ENCODE measurements around the gene SCRN2.

The SCRN2 gene

DNA sequence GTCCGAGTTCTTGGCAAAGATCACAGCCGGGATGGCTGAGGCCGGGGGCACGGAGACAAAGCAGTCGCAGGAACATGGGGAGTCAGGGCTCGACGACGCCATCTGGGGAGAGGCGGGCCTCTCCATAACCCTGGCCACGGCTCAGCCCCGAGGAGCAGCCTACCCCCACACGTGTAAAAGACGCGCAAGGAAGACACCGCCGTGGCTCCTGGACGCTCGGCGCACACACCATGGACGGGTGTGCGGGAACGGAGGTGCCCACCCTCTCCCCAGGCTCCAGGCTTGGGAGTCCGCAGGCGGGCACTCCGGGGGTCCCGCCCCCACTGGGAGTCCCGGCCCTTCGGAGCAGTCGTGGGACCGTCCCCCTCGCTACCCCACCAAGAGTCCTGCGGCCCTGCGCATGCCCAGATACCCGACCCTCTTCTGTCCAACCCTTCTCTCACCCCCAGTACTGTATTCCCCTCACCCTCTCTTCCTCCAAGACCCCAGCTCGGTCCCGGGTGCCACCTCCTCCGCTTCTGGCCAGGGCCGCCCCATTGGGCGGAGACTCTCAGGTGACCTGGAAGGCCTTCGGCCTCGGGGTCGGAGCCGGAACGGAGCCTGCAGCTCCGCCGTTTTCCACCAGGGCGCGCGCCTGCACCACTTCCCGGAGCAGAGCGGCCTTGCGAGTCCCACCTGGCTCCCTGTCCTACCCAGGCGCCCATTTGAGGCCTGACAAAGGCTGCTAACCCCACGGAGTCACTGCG lies at the start of gene SCRN2:
TSS of gene SCRN2 (minus strand) at position 532 of the 746 bp plus-strand sequence. CDS start at position 102, 430 bp downstream.
- peaks cover 22% of the 10 kb centered on the region for H3K27me3 ChIP-seq
- peaks cover under 1% of the 10 kb centered on the region; the same call in 1 of the 2 replicates for H4K20me1 ChIP-seq
- peak within 1 kb of the TSS; percentile 79 for H3K27ac ChIP-seq
- peak within 1 kb of the TSS; percentile 84 for H3K9ac ChIP-seq
- H3K4me2 ChIP-seq: peak within 1 kb of the TSS; percentile 86
- no peaks in the 10 kb centered on the region for H3K9me3 ChIP-seq
- peaks cover 37% of the 10 kb centered on the region for H3K36me3 ChIP-seq
- no peak for TF ChIP-seq Cebpa-rat (IDR thresholded peaks at IDR 0.05)
- H3K4me3 ChIP-seq: peak within 1 kb of the TSS; percentile 83
- H3K4me1 ChIP-seq: peaks cover 62% of the 10 kb centered on the region

GRCh38 chr17:47889734-47890529 lies 48.9 kb upstream of the SCRN2 start:
- no peak for TF ChIP-seq Cebpa-rat (IDR thresholded peaks at IDR 0.05)
- Histone ChIP-seq H4K20me1 (no peaks in the 10 kb centered on the region), H3K4me3 (no peak overlapping the region)

DNA sequence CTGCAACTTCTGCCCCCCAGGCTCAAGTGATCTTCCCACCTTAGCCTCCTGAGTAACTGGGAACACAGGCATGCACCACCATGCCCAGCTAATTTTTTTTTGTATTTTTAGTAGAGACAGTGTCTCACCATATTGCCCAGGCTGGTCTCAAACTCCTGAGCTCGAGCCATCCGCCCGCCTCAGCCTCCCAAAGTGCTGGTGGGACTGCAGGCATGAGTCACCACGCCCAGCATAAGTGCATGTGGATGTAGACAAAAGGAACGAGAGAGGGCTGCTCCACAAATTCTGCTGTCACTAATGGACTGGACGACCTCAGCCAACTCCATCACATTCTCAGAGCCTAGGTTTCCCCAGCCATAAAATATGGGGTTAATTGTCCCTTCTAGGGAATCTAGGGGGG lies 47.2 kb upstream of the SCRN2 start:
- Histone ChIP-seq H4K20me1 (no peaks in the 10 kb centered on the region), H3K27me3 (no peaks in the 10 kb centered on the region), H3K9ac (no peak overlapping the region), H3K9me3 (no peaks in the 10 kb centered on the region), H3K36me3 (no peaks in the 10 kb centered on the region), H3K4me1 (peaks cover 29% of the 10 kb centered on the region), H3K27ac (no peak overlapping the region), H3K4me2 (no peak overlapping the region), H3K4me3 (no peak overlapping the region)
- no peak for TF ChIP-seq Cebpa-rat (IDR thresholded peaks at IDR 0.05)

More at GRCh38 chr17:47889734-47890529, 48.9 kb upstream of the SCRN2 start:
- H3K9ac ChIP-seq: no peak overlapping the region
- no peak overlapping the region for H3K27ac ChIP-seq
- no peaks in the 10 kb centered on the region for H3K27me3 ChIP-seq
- no peaks in the 10 kb centered on the region for H3K9me3 ChIP-seq
- H3K4me1 ChIP-seq: peaks cover 33% of the 10 kb centered on the region
- H3K4me2 ChIP-seq: no peak overlapping the region
- no peaks in the 10 kb centered on the region for H3K36me3 ChIP-seq

DNA sequence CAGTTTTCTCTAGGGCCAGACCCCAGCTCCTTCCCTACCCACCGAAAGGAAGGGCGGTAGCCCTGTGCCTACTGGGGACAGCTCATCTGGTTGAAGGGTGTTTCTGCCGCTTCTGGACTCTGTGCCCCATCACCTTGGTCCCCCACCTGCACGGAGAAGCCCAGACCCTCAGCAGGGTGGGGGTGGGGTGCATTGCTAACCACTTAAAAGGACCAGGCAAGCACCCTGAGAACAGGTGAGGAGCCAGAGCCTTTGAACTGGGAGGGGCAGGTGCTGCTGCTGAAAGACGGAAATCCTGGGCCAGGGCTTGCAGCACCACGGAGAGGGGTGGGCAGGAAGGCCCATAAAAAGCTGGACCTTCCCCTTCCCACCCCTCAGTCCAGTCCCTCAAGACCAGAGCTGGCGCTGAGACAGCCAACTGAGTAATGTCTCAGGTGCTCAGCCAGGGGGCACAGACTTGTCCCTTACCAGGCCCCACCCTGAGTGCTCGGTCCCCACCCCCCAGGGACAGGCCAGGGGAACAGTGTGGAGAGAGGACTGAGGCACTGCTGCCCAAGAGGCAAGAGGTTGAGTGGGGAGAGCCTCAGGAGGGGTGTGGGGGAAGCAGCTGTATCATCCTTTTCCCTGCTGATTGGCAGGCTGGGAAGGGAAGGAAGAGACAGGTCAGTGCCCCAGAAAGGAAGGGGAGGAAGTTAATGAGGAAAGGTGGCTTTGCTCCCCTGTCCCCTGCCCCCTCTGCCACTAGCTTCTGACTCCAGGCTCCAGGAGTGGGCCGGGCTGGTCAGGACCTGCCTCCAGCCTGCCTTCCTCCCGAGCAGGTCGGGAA lies 44.0 kb upstream of the SCRN2 start:
- H4K20me1 ChIP-seq: no peaks in the 10 kb centered on the region
- no peak for TF ChIP-seq Cebpa-rat (IDR thresholded peaks at IDR 0.05)
- H3K4me1 ChIP-seq: peaks cover 47% of the 10 kb centered on the region
- H3K9me3 ChIP-seq: no peaks in the 10 kb centered on the region
- peak overlapping the region; percentile 49 for H3K9ac ChIP-seq
- no peaks in the 10 kb centered on the region for H3K36me3 ChIP-seq
- no peak overlapping the region for H3K4me3 ChIP-seq
- no peaks in the 10 kb centered on the region for H3K27me3 ChIP-seq
- H3K4me2 ChIP-seq: peak overlapping the region; percentile 81
- peak overlapping the region; percentile 46; the same call in 1 of the 2 replicates for H3K27ac ChIP-seq

GRCh38 chr17:47884427-47884740 lies 43.3 kb upstream of the SCRN2 start:
- Histone ChIP-seq H3K9ac (no peak overlapping the region), H3K27ac (no peak overlapping the region), H4K20me1 (no peaks in the 10 kb centered on the region), H3K4me2 (peak overlapping the region; percentile 81; the same call in 1 of the 2 replicates), H3K4me3 (no peak overlapping the region), H3K36me3 (no peaks in the 10 kb centered on the region), H3K4me1 (peaks cover 47% of the 10 kb centered on the region), H3K27me3 (no peaks in the 10 kb centered on the region), H3K9me3 (no peaks in the 10 kb centered on the region)
- no peak for TF ChIP-seq Cebpa-rat (IDR thresholded peaks at IDR 0.05)

GRCh38 chr17:47883589-47884426 lies 42.7 kb upstream of the SCRN2 start:
- TF ChIP-seq Cebpa-rat (IDR thresholded peaks at IDR 0.05): no peak
- H3K4me3 ChIP-seq: no peak overlapping the region
- H3K27me3 ChIP-seq: no peaks in the 10 kb centered on the region
- H4K20me1 ChIP-seq: no peaks in the 10 kb centered on the region
- H3K9ac ChIP-seq: no peak overlapping the region
- H3K9me3 ChIP-seq: no peaks in the 10 kb centered on the region
- H3K36me3 ChIP-seq: no peaks in the 10 kb centered on the region
- peaks cover 41% of the 10 kb centered on the region for H3K4me1 ChIP-seq
- no peak overlapping the region; the same call in 1 of the 2 replicates for H3K4me2 ChIP-seq
- H3K27ac ChIP-seq: no peak overlapping the region

DNA sequence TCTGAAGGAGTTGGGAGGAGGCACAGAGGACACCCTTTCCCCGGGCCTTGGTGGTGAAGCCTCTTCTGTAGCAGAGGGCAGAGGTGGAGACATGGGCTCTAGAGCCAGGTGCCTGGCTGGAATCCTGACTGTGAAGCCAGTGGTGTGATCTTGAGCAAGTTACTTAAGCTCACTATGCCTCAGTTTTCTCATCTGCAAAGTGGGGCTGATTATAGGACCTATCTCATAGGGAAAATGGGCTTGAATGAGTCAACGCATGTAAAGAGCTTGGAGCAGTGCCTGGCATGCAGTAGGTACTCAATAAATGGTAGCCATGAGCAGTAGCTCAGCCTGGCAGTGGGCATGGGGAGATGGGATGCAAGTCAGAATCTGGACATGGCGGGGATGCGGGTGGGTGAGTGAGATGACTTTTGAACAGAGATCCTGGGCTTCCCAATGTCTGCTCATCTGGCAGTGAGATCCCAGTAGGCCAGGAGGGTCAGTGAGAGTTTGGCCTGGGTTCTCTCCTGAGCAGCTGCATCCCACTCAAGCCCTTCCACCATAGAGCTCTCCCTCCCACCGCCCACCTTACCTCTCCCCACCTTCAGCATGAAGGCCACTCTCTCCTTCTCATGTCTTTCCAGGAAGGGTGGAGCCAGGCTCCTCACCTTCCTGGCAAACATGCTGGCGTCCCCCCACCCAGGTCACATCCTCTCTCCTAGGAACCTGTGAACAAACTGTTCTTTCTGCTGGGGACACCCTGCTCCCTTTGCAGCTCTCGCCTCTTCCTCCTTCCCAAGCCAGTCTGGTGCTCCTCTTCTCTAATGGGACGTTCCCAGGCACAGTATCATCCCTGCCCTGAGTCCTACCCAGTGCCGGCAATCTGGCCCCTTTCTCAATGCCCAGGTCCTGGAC lies 41.9 kb upstream of the SCRN2 start:
- Histone ChIP-seq H4K20me1 (no peaks in the 10 kb centered on the region), H3K9ac (no peak overlapping the region), H3K27ac (no peak overlapping the region), H3K9me3 (no peaks in the 10 kb centered on the region), H3K4me3 (no peak overlapping the region), H3K4me1 (peaks cover 38% of the 10 kb centered on the region), H3K27me3 (no peaks in the 10 kb centered on the region), H3K4me2 (peak overlapping the region; percentile 65), H3K36me3 (no peaks in the 10 kb centered on the region)
- TF ChIP-seq Cebpa-rat (IDR thresholded peaks at IDR 0.05): no peak

- Histone ChIP-seq H3K36me3 (no peaks in the 10 kb centered on the region), H3K27ac (0 out of 2 replicates have a peak overlapping the region, but pooled peaks have one; percentile 1), H3K4me3 (no peak overlapping the region), H3K9me3 (no peaks in the 10 kb centered on the region), H4K20me1 (no peaks in the 10 kb centered on the region), H3K9ac (no peak overlapping the region), H3K27me3 (no peaks in the 10 kb centered on the region), H3K4me1 (peaks cover 44% of the 10 kb centered on the region), H3K4me2 (peak overlapping the region; percentile 65)
- TF ChIP-seq Cebpa-rat (IDR thresholded peaks at IDR 0.05): no peak
These were observed 41.2 kb upstream of the SCRN2 start for GRCh38 chr17:47882247-47882646.

Measured in BLaER1 (cell line).